Pancreas (tissue), 10 donors: Measurements from ENCODE around the gene CEP72. TPM values are rescaled to one million over a fixed set of nuclear protein-coding genes. Genes with fewer than 3 reads are reported as not detected.

Experiments
- ATAC-seq, 4 donors: fragments of 200-7000 bp; cut with Tn5 transposase; one replicate each; pipeline versions ENCODE4 v1.8.0 to v1.9.1; 2020; ENCODE audit warnings: mild to moderate bottlenecking in 4 of 4, moderate library complexity in 4 of 4
- DNase-seq, 6 donors: peaks; one replicate each; pipeline ENCODE4 v3.0.0-alpha.2; 2020
- FAIRE-seq: peaks from 2 replicates; lab custom pipeline; 2012; peaks lifted over from hg19 to GRCh38; lab: Jason Lieb, UNC
- H3K27ac ChIP-seq, 4 donors: fragments of 200-600 bp; sonication (generic); 1 replicate in 3 of 4; 2 replicates in 1 of 4; pipeline versions ENCODE4 v1.5.0 to v1.8.0; 2020
- H3K27me3 ChIP-seq, 4 donors: fragments of 200-600 bp; one replicate each; pipeline ENCODE4 v1.8.0; 2021
- H3K36me3 ChIP-seq, 3 donors: fragments of 200-600 bp; sonication (generic) in 1 of 3; one replicate each; pipeline versions ENCODE4 v1.5.0 to v1.8.0; 2020 to 2021
- H3K4me1 ChIP-seq, 3 donors: fragments of 200-600 bp; one replicate each; pipeline ENCODE4 v1.8.0; 2021
- H3K4me3 ChIP-seq, 4 donors: fragments of 200-600 bp; sonication (generic) in 2 of 4; one replicate each; pipeline versions ENCODE4 v1.5.0 to v1.8.0; 2020 to 2021
- H3K9me3 ChIP-seq, 4 donors: fragments of 200-600 bp; one replicate each; pipeline ENCODE4 v1.8.0; 2021
- CTCF ChIP-seq, 4 donors: fragments of 200-600 bp; sonication (generic) in 3 of 4; IDR thresholded peaks; one replicate each; pipeline versions ENCODE4 v1.5.0 to v1.8.0; 2021; ENCODE audit warnings: antibody characterized with exemption in 4 of 4
- WGBS, 2 donors: extraction: QIAGEN DNeasy Blood & Tissue Kit; methylation state at CpG; one replicate each; pipeline ENCODE4 v1.1.7; 2013; 5-methylcytosine and 5-hydroxymethylcytosine counted together
- intact Hi-C, 3 donors: fragments of 100-400 bp; cut with DNase I; formaldehyde crosslinking; loops; one replicate each; pipeline versions ENCODE4 v1.11.1 to v1.14.2; 2022
- polyA plus RNA-seq, 2 donors: library from polyadenylated mRNA; stranded (reverse); fragments of 200-250 nt; gene quantifications; one replicate each; pipeline ENCODE4 v1.2.3, GENCODE V29; 2013
- total RNA-seq, 6 donors: library from RNA; stranded (reverse); fragmentation: NEBNext Ultra II Directional in 4 of 6; extraction: Animal tissue kit (Norgen Biotek cat#: 25700) in 4 of 6; gene quantifications; one replicate each; pipeline versions ENCODE4 v1.2.1 to v1.2.4, GENCODE V29; 2021 to 2023
- donor health status: healthy with polysubstance abuse.
- donor health status: DM: no; HTN: no; CAD: no; lungs with moderate emphysema.
- donor health status: DM: no; HTN: no; CAD: no.
- donor health status: control.
- donor health status: control.
- donor health status: Bipolar disorder and iron deficiency.
- donor health status: DM: yes; HTN: yes; CAD: no.
- donor health status: DM: no; HTN: no; CAD: no.
- donor health status: DM: no; HTN: no; CAD: no.
- donor health status: DM: yes; HTN: yes; CAD: no.

The CEP72 gene
- total and polyA plus RNA-seq, 8 donors = 3.5 to 7.5 (median 4.6) TPM

- no peak overlapping the region for H3K27ac ChIP-seq
- DNase-seq (peak; percentile 20 to 87 (median 78)), ATAC-seq (peak; percentile 92 to 97 (median 95)), FAIRE-seq (no peak)
- TF ChIP-seq CTCF (IDR thresholded peaks at IDR 0.05) = no peak
- H3K4me3 ChIP-seq = no peak overlapping the region
- WGBS, 2 donors = 56% methylated on average over 26 of the region's 26 CpGs
- intact Hi-C loops = no loop called here
- no peaks in the 10 kb centered on the region for H3K36me3 ChIP-seq
- peaks cover 0 to 2% (median 0%) of the 10 kb centered on the region in 3 donors for H3K4me1 ChIP-seq
- no peaks in the 10 kb centered on the region for H3K27me3 ChIP-seq
- H3K9me3 ChIP-seq = no peaks in the 10 kb centered on the region
These were observed 11.1 kb upstream of the CEP72 start for GRCh38 chr5:600886-601541.

GRCh38 chr5:601771-602465 lies 10.2 kb upstream of the CEP72 start:
- TF ChIP-seq CTCF (IDR thresholded peaks at IDR 0.05) = no peak
- FAIRE-seq (no peak), DNase-seq (peak in 4 of 6 donors; percentile 3 to 59 (median 40)), ATAC-seq (peak in 3 of 4 donors; percentile 6 to 11 (median 8))
- Histone ChIP-seq H3K4me3 (no peak overlapping the region), H3K27me3 (no peaks in the 10 kb centered on the region), H3K9me3 (no peaks in the 10 kb centered on the region), H3K36me3 (no peaks in the 10 kb centered on the region), H3K27ac (no peak overlapping the region), H3K4me1 (peaks cover 0 to 2% (median 0%) of the 10 kb centered on the region in 3 donors)
- intact Hi-C loops = no loop called here
- WGBS, 2 donors = 84% methylated on average over 43 to 47 of the region's 47 CpGs

GRCh38 chr5:602466-603035 lies 9.6 kb upstream of the CEP72 start:
- FAIRE-seq = no peak
- H3K36me3 ChIP-seq = no peaks in the 10 kb centered on the region
- H3K27me3 ChIP-seq = no peaks in the 10 kb centered on the region
- no peak overlapping the region for H3K27ac ChIP-seq
- intact Hi-C loops = no loop called here
- 92 to 96% methylated on average over 17 of the region's 17 CpGs for WGBS, 2 donors
- peak in 2 of 6 donors; percentile 7 to 40 for DNase-seq
- TF ChIP-seq CTCF (IDR thresholded peaks at IDR 0.05) = no peak
- no peak for ATAC-seq
- no peaks in the 10 kb centered on the region for H3K9me3 ChIP-seq
- no peak overlapping the region for H3K4me3 ChIP-seq
- H3K4me1 ChIP-seq = no peaks in the 10 kb centered on the region

GRCh38 chr5:603081-603998 lies 8.8 kb upstream of the CEP72 start:
- 88 to 89% methylated on average over 31 to 32 of the region's 32 CpGs for WGBS, 2 donors

More at GRCh38 chr5:603081-603998, 8.8 kb upstream of the CEP72 start:
- H3K27ac ChIP-seq = no peak overlapping the region
- intact Hi-C loops = no loop called here
- no peak for TF ChIP-seq CTCF (IDR thresholded peaks at IDR 0.05)
- no peak for ATAC-seq
- H3K9me3 ChIP-seq = no peaks in the 10 kb centered on the region
- H3K4me3 ChIP-seq = no peak overlapping the region
- FAIRE-seq = no peak
- H3K36me3 ChIP-seq = no peaks in the 10 kb centered on the region
- H3K27me3 ChIP-seq = no peaks in the 10 kb centered on the region
- no peaks in the 10 kb centered on the region for H3K4me1 ChIP-seq
- DNase-seq = peak in 3 of 6 donors; percentile 29 to 66 (median 48)
